HG03196 (cell line): ENCODE results near the gene TNIP2.
"Not testable (repeated sequence)": the region's sequence is repeated elsewhere in the genome, so short reads cannot be mapped to it uniquely, and the experiment has no call there.

ENCODE experiments used
- ATAC-seq: cut with Tn5 transposase; IDR thresholded peaks from one replicate; pipeline ENCODE4 v1.9.1; 2021; ENCODE audit not compliant: unreplicated experiment

Gene TNIP2

DNA sequence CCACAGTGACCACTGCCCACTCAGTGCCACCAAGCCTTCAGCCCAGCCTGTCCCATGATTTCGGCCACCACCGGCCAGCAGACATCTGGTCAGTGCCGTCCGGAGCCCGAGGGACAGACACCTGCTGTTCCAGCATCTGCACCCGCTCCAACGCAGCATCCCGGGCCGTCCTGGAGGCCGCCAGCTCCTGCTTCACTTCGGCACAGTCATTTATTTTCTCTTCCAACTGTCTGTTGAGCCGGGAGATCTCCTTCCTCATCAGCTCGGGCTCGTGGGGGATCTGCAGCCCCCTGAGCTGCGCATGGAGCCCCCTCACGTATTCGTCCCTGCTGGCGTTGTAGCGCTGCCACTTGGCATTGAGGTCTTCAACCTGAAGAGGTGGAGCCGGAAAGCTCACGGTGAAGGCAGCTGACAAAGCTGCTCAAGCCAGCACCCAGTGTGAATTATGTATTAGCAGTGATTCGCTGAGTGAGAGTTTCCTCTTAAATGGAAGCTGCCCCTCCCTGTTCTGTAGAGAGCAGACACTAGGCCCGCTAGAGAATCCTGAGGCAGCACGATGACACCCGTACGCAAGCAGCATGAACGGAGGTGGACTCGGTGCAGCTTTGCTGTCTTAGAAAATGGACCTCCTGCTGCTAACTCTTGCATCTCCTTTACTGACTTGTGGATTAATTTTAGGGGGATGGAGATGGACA is 11.4 kb downstream of the TNIP2 start:
- no peak for ATAC-seq

DNA sequence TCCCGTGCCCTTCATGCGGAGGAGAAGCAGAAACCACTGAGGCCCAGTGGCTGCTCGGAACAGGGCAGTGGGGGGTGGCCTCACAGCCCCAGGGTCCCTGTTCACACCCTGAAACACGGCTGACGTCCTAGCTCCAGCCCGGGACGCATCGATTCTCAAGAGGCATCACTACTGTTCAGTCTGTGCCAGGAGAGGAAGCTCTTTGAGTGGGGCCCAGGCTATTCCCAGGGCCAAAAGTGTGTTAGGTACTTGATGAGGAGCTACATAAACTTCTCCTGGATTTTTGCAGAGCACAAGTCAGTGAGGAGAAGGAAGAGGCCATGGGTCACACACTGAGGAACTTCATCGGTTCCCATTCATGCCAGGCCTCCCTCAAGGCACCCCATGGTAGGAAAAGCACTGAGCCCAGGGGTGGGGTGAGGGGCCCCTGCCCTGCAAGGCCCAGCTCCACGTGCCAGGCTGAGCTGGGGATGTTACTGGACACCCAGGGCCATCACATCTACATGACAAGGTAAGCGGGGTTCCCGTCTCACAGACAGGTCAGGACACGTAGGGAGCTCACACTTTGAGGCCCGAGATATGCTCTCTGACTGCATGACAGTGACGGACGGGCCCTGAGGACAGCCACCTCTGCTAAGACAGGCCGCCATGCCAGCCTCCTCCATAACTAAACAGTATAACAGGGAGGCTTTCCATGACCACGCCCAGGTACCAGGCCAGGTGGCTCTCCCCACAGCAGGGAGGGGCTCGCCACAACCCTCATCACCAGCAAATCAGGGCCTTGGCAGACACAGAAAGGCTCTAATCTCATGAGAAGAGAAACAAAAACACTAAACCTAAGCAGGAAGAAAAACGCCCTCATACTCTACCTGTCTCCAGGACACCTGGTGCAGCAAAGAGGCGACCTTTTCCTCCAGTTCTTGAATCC is 12.4 kb downstream of the TNIP2 start:
- ATAC-seq, result no peak

DNA sequence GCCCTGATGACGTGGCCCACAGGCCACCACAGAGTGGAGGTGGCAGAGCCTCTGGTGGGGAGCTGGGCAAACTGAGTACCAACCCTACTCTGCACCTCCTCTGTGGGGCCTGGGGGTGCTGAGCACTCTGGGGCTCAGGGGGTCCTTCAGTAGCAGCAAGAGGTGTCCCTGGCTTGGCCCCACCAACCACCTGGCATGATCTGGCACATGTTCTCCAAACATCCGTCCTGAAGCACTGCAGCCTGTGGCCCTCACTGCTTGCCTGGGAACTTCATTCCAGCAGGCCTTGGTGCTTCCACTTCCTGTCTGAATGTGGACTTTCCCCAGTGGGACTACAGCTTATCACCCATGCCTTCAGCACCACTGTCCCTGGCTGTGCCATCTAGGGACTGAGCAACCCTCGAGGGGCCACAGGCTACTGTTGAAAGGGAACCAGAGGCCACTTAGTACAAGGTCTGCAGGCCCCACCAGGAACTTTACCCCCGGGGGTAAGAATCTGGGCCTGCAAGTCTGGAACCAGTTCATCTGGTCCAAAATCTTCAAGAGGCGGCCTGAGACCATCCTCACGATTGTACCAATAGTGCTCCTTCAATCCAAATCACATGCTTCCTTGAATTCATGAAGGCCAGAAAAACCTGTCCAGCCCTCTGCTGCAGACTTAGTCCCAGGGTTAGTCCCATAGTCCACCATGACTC is 13.2 kb downstream of the TNIP2 start:
- no peak for ATAC-seq

GRCh38 chr4:2742081-2742822 is 13.9 kb downstream of the TNIP2 start:
- no peak for ATAC-seq

- no peak for ATAC-seq
Measured at GRCh38 chr4:2741626-2742025, 14.5 kb downstream of the TNIP2 start.

DNA sequence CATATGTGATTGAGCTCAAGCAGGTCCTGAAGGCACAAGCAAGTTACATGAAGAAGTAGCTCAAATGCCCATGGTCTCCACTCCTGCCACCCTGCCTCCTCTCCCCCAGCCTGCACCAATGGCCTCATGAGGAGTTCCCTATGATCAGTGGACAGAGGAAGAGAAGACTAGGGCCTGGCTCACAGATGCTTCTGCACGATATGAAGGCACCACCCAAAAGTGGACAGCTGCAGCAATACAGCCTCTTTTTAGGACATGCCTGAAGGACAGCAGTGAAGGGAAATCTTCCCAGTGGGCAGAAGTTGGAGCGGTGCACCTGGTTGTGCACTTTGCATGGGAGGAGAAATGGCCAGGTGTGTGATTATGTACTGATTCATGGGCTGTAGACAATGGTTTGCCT is 17.8 kb downstream of the TNIP2 start:
- not testable (repeated sequence) for ATAC-seq

DNA sequence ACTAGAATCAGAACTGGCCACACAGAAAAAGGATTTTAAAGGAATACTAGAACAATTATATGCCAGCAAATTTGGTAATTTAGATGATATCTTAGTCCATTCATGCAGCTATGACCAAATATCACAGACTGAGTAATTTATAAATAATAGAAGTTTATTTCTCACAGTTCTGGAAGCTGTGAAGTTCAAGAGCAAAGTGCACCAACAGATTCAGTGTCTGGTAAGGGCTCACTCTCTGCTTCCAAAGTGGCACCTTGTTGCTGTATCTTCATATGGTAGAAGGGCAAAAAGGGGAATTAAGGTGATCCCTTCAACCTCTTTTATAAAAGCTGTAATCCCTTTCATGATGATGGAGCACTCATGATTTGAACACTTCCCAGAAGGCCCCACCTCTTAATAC is 20.3 kb downstream of the TNIP2 start:
- ATAC-seq, result no peak

DNA sequence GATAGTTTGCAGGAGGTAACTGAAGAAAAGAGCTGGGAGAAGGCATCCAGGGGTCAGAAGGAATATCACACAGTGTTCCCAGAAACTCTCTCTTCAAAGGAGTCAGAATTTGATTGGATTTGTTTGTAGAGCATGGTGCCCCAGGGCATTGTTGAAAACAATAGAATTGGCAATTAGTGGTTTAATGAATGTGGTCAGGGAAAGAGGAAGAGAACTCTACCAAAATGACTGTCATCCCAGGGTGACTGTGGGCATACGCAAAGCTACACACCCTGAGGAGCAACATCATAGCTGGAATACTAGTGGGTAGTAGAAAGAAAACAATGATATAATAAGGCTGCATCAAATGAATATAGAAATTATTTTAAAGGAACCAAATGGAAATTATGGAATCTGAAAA is 21.5 kb downstream of the TNIP2 start:
- ATAC-seq, result no peak

DNA sequence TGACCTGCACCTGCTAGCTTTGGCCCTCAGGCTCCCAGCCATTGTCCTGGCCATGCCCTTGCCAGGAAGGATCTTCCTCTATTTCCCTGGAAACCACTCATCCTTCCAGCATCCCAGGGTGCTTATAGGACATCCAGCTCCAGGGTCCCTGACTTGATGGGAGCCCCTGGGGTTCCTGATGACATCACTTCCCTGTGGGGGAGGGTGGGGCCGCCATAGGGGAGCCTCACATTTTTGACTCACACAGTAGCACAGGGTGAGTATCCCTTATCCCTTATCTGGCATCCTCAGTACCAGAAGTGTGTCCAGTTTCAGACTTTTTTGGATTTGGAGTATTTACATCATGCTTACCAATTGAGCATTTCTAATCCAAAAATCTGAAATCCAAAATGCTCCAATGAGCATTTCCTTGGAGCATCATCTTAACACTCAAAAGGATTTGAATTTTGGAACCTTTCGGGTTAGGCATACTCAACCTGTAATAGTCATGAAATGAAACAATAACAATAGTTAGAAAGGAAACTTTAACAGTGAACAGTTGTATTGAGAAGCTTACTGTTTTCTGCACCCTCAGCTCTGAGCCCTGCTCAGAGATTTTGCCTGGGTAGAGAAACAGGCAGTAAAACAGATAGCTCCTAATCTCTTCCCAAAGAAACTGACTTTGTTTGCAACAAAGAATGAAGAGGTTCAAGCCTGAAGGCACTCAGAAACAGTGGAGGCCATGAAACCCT is 22.1 kb downstream of the TNIP2 start:
- no peak for ATAC-seq

GRCh38 chr4:2733001-2733843 is 22.9 kb downstream of the TNIP2 start:
- ATAC-seq, result no peak

GRCh38 chr4:2732526-2732925 is 23.6 kb downstream of the TNIP2 start:
- ATAC-seq, result no peak

DNA sequence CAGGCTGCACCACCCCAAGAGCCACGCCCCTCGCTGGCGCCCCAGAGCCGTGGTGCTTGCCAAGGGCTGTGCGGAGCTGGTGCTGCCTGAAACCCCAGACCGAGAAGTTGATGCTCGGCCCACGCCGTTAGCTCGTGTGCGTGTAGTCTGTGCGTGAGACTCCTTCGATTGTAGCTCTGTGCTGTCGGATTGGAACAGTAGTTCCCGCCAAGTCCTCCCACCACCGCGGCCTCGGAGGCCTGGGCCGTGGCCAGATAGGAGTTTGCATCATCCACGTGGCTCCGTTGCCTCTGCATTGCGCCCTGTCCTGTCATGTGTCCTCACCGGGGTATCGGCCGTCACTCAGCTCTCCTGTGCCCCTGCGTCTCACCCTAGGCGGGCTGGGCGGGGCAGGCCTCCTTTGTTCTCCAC is 24.2 kb downstream of the TNIP2 start:
- ATAC-seq, result no peak

DNA sequence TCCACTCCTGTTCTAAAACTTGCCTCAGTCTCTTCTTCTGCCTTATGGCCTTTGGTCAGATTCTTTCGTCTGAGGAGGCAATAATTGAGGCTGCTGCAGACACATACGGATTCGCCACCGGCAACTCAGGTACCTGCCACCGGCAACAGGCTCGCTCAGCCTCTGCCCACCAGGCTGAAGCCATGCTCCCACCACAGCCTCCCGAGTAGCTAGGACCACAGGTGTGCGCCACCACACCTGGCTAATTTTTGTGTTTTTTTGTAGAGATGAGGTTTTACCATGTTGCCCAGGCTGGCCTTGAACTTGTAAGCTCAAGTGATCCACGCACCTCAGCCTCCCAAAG is 26.6 kb downstream of the TNIP2 start:
- ATAC-seq, result no peak

- no peak for ATAC-seq
Measured at GRCh38 chr4:2728806-2729532, 27.2 kb downstream of the TNIP2 start.

- no peak for ATAC-seq
Measured at GRCh38 chr4:2728221-2728620, 27.9 kb downstream of the TNIP2 start.

GRCh38 chr4:2726881-2727280 is 29.3 kb downstream of the TNIP2 start:
- ATAC-seq, result not testable (repeated sequence)

- no peak for ATAC-seq
Measured at GRCh38 chr4:2725380-2725779, 30.8 kb downstream of the TNIP2 start.

DNA sequence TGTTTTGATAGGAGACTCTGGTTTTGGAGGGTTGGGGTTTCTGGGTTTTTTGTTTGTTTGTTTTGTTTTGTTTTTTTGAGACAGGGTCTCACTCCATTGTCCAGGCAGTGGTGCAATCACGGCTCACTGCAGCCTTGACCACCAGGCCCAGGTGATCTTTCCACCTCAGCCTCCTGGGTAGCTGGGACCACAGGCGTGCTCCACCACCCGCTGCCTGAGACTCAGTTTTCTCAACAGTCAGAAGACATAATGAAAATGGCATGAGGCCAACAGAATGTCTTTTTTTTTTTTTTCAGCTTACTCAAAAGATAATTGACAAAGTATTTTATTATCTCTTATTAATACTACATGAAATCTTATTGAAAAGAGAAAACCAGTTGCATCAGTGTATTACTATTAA is 32.4 kb downstream of the TNIP2 start:
- ATAC-seq, result no peak

- no peak for ATAC-seq
Measured at GRCh38 chr4:2722033-2722432, 34.1 kb downstream of the TNIP2 start.
